AG04450 (cell line): ENCODE measurements around the gene MCAT. TPM values are rescaled to one million over a fixed set of nuclear protein-coding genes. Genes with fewer than 3 reads are reported as not detected.
A peak's percentile ranks its signal among the peaks of the same experiment; 100 is the strongest.

Source experiments
- CTCF ChIA-PET: fragments of 300-600, 350-600 bp; formaldehyde crosslinking; extraction: SDS; loops from one replicate; lab custom pipeline; 2022; ENCODE audit warnings: antibody characterized with exemption, inconsistent platforms; lab: Charles Lee
- POLR2A ChIA-PET: fragments of 350-600 bp; formaldehyde crosslinking; extraction: SDS; loops from one replicate; lab custom pipeline; 2021; ENCODE audit warnings: antibody characterized with exemption, inconsistent platforms; lab: Yijun Ruan, JAX
- DNase-seq: peaks from one replicate; pipeline ENCODE4 v3.0.0-alpha.2; 2011; ENCODE audit warnings: low read depth, low spot score
- H3K27ac ChIP-seq: one replicate; pipeline ENCODE4 v1.5.1; 2012; ENCODE audit warnings: low read depth, low read length, control low read depth
- H3K27me3 ChIP-seq: one replicate; pipeline ENCODE4 v1.6.0; 2012; ENCODE audit warnings: low read length; ENCODE audit not compliant: control insufficient read depth, insufficient read depth
- H3K4me3 ChIP-seq: 2 replicates; pipeline ENCODE4 v1.5.1; 2011; ENCODE audit warnings: mild to moderate bottlenecking, low read depth, low read length, control low read depth
- H3K9me3 ChIP-seq: 2 replicates; pipeline ENCODE4 v1.5.1; 2012; ENCODE audit warnings: low read length; ENCODE audit not compliant: control insufficient read depth, insufficient read depth
- CTCF ChIP-seq: IDR thresholded peaks from 2 replicates; pipeline ENCODE4 v1.5.1; 2011; ENCODE audit warnings: low read depth, low read length, control low read depth, inconsistent platforms
- polyA plus RNA-seq: library from polyadenylated mRNA; depleted of rRNA; stranded (reverse); fragments of >200 nt; gene quantifications from 2 replicates; pipeline ENCODE4 v1.2.3, GENCODE V29; 2011

MCAT gene
- polyA plus RNA-seq, 1 experiment, result 10.5 TPM

DNA sequence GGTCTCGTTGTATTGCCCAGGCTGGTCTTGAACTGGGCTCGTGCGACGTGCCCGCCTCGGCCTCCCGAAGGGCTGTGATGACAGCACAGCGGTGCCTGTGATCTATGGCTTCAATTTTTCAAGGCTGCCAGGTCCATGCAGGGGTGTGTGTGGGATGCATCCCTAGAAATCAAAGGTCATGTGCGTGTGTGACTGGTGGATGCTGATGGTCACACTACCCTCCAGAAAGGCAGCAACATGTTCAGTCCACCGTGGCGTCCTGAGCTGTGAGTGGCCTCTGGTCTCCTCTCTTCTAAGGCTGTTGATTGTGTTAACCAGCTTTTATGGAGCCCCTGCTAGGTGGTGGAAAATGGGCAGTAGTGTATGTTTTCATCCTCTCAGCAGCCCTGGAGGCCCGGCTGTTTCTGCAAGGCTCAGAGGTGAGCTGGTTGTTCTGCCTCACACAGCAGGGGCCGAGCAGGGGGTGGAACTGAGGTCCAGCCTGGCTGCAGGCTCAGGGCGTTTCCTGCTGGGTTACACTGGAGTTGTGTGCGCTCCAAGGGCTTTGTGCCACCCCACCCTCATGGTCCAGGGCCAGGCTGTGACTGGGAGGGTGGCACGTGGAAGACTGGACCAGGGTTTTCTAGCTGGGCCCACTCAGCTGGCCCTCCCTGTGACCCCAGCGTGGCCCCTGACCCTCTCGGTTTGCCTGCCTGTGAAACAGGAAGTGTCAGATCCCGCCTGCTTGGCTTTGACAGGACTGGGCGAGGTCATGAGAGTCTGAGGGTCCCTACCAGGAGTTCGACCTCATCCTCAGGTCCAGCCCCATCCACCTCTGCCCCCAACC, 25.0 kb downstream of the MCAT start:
- DNase-seq, result no peak
- no peak overlapping the region for H3K27ac ChIP-seq
- no peaks in the 10 kb centered on the region for H3K9me3 ChIP-seq
- CTCF ChIA-PET, result no interaction called here
- POLR2A ChIA-PET, result no interaction called here
- no peak for TF ChIP-seq CTCF
- H3K27me3 ChIP-seq, result peaks cover 12% of the 10 kb centered on the region
- H3K4me3 ChIP-seq, result no peak overlapping the region

DNA sequence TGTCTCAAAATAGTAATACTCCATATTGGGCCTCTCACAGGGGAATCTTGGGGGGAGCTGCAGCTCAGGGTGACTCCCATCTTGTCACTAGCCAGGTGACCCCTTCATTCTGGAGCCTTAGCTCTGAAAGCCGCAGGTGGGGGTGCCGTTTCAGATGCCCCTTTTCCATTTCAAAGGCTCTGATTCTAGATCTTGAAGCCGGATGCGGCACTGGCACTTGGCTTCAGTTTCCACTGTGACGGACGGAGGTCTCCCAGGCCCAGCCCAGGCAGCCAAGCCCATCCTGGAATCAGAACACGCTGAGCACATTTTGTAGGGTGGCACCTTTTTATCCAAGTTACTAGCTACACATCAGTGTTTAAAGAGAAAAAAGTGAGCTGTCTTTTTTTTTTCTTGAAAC, 26.3 kb downstream of the MCAT start:
- DNase-seq, result no peak
- H3K27ac ChIP-seq, result no peak overlapping the region
- ChIA-PET POLR2A (interaction anchor here (0.6 kb wide), 1 partner anchor 959 kb away, joined by 3 read pairs; no protein-coding TSS in a partner anchor), CTCF (interaction anchor here (0.7 to 0.9 kb wide), 2 partner anchors 64 to 297 kb away, joined by 4 to 6 read pairs; no protein-coding TSS in a partner anchor)
- peaks cover 23% of the 10 kb centered on the region for H3K27me3 ChIP-seq
- H3K9me3 ChIP-seq, result no peaks in the 10 kb centered on the region
- no peak overlapping the region for H3K4me3 ChIP-seq
- no peak for TF ChIP-seq CTCF

- H3K27ac ChIP-seq, result peak overlapping the region; percentile 21
- POLR2A ChIA-PET, result no interaction called here
- H3K4me3 ChIP-seq, result no peak overlapping the region
- CTCF ChIA-PET, result interaction anchor here (0.6 kb wide), 1 partner anchor 77 kb away, joined by 8 read pairs; no protein-coding TSS in a partner anchor
- TF ChIP-seq CTCF, result no peak
- no peak for DNase-seq
- H3K27me3 ChIP-seq, result peaks cover 39% of the 10 kb centered on the region
- H3K9me3 ChIP-seq, result no peaks in the 10 kb centered on the region; the same call in 1 of the 2 replicates
Measured at GRCh38 chr22:43114958-43115357, 28.2 kb downstream of the MCAT start.

DNA sequence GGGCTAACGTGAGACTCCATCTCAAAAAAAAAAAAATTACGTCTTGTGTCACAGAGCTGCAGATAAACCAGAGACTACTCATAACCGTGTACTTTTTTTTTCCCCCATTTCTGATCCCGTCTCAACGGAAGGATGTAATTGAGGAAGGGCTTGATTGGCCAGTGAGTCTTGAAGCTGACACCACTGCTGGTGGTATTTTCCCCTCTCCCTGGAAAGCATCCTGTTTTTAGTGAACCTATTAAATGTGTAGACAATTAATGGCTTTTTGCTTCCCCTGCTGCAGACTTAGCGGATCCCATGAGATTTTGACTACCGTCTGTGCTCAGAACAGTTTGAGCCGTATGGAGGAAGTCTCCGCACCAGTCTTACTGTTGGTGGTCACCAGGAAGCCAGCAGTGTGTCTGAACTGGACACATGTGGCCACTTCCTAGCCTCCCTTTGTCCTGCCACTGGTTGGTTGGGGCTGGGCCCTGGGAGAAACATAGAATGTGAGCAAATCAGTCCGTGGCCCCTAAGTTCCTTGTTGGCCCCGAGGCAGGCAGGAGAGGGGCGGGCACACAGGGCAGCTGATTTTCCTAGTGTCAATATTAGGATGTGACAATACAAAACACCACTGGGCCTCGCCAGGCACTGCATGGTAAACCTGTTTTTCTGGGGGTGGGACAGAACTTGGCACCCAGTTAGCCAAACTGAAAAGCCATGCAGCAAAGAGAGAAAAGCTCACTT, 29.5 kb downstream of the MCAT start:
- Histone ChIP-seq H3K27me3 (peaks cover 52% of the 10 kb centered on the region), H3K27ac (no peak overlapping the region), H3K4me3 (no peak overlapping the region), H3K9me3 (no peaks in the 10 kb centered on the region; the same call in 1 of the 2 replicates)
- no peak for DNase-seq
- ChIA-PET POLR2A (interaction anchor here (0.6 kb wide), 1 partner anchor 12 kb away, joined by 3 read pairs; no protein-coding TSS in a partner anchor), CTCF (no interaction called here)
- no peak for TF ChIP-seq CTCF
